Measurements from ENCODE around the gene PTPRN2. TPM values are rescaled to one million over a fixed set of nuclear protein-coding genes. Genes with fewer than 3 reads are reported as not detected.

PTPRN2 gene
- total and polyA plus RNA-seq, 2 of the 13 experiments (the other 11 are each of a cell fraction or from before 2014, with no cell fraction given) = 2.5 to 24.2 TPM

GRCh38 chr7:157757776-157758467 lies 829.7 kb downstream of the PTPRN2 start:
- intact Hi-C loops (cut with micrococcal nuclease; ENCODE audit: unreplicated experiment) = no loop called here
- Histone ChIP-seq H3K9ac (ENCODE audit: insufficient read depth, low read depth, low read length) (no peak overlapping the region), H3K9me3 (ENCODE audit: low read length) (no peaks in the 10 kb centered on the region), H2AFZ (ENCODE audit: low read length) (no peak overlapping the region), H4K20me1 (ENCODE audit: insufficient read depth, low read length) (peaks cover 14% of the 10 kb centered on the region; the same call in 1 of the 2 replicates), H3K36me3 (replicated peaks in 1 of 2; ENCODE audit: control insufficient read depth in 1 of 2, insufficient read depth in 2 of 2, low read length in 2 of 2) (no peaks in the 10 kb centered on the region), H3K79me2 (ENCODE audit: insufficient read depth, low read length) (no peaks in the 10 kb centered on the region), H3K4me1 (ENCODE audit: insufficient read depth, low read length) (no peaks in the 10 kb centered on the region), H3K4me2 (ENCODE audit: low read depth, low read length) (no peak overlapping the region), H3K27me3 (ENCODE audit: control insufficient read depth in 1 of 2, insufficient read depth in 2 of 2, low read length in 2 of 2) (no peaks in the 10 kb centered on the region; a peak in 2 of 5 replicates), H3K4me3 (replicated peaks in 1 of 3; ENCODE audit: insufficient read depth in 1 of 3, low read depth in 2 of 3, low read length in 3 of 3) (no peak overlapping the region), H3K27ac (ENCODE audit: extremely low read length, insufficient read depth, low read length) (no peak overlapping the region)
- 81% methylated on average over 37 of the region's 48 CpGs for WGBS (ENCODE audit: low lambda C conversion rate)
- BruUV-seq (replicated peaks) = no TSS peak
- DNase-seq (ENCODE audit: low spot score) (no peak), FAIRE-seq (no peak), ATAC-seq (no peak)
- in situ Hi-C loops (cut with HindIII; ENCODE audit: extremely low pct_ligation_motif_present, low pct_unique_long_range_greater_than_20kb) = no loop called here
- TF ChIP-seq KLF16 (CRISPR knock-in tag; IDR thresholded peaks at IDR 0.05) (no peak), SNAPC2 (CRISPR knock-in tag; IDR thresholded peaks at IDR 0.05) (no peak), SALL1 (CRISPR knock-in tag; IDR thresholded peaks at IDR 0.05) (no peak)
- TF ChIP-seq, protein P1, sequence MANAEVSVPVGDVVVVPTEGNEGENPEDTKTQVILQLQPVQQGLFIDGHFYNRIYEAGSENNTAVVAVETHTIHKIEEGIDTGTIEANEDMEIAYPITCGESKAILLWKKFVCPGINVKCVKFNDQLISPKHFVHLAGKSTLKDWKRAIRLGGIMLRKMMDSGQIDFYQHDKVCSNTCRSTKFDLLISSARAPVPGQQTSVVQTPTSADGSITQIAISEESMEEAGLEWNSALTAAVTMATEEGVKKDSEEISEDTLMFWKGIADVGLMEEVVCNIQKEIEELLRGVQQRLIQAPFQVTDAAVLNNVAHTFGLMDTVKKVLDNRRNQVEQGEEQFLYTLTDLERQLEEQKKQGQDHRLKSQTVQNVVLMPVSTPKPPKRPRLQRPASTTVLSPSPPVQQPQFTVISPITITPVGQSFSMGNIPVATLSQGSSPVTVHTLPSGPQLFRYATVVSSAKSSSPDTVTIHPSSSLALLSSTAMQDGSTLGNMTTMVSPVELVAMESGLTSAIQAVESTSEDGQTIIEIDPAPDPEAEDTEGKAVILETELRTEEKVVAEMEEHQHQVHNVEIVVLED (CRISPR knock-in tag; IDR thresholded peaks at IDR 0.05; ENCODE audit: borderline replicate concordance) = no peak
- TF ChIP-seq, protein P2, sequence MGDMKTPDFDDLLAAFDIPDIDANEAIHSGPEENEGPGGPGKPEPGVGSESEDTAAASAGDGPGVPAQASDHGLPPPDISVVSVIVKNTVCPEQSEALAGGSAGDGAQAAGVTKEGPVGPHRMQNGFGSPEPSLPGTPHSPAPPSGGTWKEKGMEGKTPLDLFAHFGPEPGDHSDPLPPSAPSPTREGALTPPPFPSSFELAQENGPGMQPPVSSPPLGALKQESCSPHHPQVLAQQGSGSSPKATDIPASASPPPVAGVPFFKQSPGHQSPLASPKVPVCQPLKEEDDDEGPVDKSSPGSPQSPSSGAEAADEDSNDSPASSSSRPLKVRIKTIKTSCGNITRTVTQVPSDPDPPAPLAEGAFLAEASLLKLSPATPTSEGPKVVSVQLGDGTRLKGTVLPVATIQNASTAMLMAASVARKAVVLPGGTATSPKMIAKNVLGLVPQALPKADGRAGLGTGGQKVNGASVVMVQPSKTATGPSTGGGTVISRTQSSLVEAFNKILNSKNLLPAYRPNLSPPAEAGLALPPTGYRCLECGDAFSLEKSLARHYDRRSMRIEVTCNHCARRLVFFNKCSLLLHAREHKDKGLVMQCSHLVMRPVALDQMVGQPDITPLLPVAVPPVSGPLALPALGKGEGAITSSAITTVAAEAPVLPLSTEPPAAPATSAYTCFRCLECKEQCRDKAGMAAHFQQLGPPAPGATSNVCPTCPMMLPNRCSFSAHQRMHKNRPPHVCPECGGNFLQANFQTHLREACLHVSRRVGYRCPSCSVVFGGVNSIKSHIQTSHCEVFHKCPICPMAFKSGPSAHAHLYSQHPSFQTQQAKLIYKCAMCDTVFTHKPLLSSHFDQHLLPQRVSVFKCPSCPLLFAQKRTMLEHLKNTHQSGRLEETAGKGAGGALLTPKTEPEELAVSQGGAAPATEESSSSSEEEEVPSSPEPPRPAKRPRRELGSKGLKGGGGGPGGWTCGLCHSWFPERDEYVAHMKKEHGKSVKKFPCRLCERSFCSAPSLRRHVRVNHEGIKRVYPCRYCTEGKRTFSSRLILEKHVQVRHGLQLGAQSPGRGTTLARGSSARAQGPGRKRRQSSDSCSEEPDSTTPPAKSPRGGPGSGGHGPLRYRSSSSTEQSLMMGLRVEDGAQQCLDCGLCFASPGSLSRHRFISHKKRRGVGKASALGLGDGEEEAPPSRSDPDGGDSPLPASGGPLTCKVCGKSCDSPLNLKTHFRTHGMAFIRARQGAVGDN (CRISPR knock-in tag; IDR thresholded peaks at IDR 0.05) = no peak
- POLR2A ChIA-PET = no interaction called here
- CTCF ChIA-PET (ENCODE audit: low intra/inter-chr PET ratio, low total read pairs) = no interaction called here
